GM21619 (cell line): ENCODE measurements around the gene ATAD3C.
"Not testable (repeated sequence)": the region's sequence is repeated elsewhere in the genome, so short reads cannot be mapped to it uniquely, and the experiment has no call there.

ENCODE experiments used
- ATAC-seq: cut with Tn5 transposase; IDR thresholded peaks from one replicate; pipeline ENCODE4 v1.9.1; 2021; ENCODE audit not compliant: unreplicated experiment

ATAD3C gene, protein sequence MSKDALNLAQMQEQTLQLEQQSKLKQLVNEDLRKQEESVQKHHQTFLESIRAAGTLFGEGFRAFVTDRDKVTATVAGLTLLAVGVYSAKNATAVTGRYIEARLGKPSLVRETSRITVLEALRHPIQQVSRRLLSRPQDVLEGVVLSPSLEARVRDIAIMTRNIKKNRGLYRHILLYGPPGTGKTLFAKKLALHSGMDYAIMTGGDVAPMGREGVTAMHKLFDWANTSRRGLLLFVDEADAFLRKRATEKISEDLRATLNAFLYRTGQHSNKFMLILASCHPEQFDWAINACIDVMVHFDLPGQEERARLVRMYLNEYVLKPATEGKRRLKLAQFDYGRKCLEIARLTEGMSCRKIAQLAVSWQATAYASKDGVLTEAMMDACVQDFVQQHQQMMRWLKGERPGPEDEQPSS

GRCh38 chr1:1449099-1449739 is at the start of gene ATAD3C:
TSS of gene ATAD3C (plus strand) at chr1:1449689. CDS start at chr1:1450684, 995 bp downstream.
- no peak for ATAC-seq

DNA sequence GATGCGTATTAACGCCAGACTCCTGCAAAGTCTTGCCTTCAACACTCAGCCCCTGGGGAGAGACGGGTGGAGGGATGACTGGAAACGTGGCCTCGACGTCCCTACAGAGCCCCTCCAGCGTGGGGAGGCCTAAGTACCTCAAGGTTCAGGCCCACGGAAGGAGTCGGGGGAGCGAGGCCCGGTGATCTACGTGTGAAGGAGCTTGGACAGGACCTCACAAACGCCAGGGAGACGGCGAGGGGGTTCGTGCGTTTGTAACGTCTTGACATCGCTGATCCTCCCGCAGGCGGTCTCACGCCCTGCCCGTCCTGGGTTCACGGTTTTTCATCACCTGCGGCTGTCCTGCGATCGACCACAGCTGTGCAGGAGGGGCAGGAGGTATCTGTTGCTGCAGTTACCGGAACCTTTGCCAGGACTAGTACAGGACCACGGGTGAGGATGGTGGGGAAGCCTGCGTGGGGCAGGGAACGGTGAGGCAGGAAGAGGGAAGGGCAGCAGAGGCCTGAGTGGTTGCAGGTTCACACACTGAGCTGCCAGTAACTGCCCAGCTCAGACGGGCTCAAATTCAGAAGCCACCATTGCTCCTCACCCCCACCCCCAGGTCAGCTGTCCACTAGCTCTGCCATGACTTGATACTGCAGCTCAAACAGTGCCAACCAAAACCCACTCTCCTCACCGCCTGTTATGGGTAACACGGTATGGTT is 49.5 kb upstream of the ATAD3C start:
- ATAC-seq = peak; percentile 6

DNA sequence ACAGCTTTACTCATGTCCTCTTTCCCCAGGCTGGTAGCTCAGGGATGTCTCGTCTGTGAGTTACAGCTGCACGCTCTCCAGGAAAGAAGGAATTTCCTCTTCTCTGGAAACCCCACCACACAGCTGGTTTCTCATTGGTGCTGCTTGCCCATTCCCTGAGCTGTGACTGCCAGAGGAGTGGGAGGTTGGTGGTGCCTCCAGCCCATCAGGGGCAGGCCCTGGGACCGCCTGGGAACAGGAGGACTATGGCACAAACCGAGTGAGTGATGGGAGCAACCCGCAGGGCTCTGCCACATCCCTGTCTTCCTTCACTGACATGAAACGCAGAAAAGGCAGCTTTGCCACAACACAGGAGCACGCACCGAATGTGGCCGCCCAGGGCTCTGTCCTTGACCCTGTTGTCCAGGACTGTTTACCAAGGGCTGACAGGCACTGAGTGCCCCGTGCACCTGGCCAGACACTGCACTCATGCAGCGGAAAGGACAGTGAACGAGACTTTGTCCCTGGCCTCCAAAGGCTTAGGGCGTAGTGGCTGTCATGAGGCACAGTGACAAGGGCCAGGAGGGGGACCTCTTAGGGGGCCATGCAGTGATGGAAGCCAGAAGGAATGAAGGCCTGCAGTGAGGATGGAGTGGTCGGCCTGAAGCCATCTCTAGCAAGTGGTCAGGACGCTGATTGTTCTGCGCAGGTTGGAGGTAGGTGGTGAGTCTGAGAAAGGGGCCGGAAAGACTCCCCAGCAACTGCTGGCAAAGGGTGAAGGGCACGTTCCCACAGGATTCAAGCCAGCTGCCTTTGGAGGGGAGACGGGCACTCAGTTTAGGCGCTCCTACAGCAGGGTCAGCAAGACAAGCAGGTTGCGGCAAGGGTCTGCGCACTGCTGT is 48.7 kb upstream of the ATAD3C start:
- ATAC-seq = no peak

- ATAC-seq = no peak
Observed at GRCh38 chr1:1401457-1402010, 48.0 kb upstream of the ATAD3C start.

- ATAC-seq = no peak
Observed at GRCh38 chr1:1402072-1402900, 47.2 kb upstream of the ATAD3C start.

DNA sequence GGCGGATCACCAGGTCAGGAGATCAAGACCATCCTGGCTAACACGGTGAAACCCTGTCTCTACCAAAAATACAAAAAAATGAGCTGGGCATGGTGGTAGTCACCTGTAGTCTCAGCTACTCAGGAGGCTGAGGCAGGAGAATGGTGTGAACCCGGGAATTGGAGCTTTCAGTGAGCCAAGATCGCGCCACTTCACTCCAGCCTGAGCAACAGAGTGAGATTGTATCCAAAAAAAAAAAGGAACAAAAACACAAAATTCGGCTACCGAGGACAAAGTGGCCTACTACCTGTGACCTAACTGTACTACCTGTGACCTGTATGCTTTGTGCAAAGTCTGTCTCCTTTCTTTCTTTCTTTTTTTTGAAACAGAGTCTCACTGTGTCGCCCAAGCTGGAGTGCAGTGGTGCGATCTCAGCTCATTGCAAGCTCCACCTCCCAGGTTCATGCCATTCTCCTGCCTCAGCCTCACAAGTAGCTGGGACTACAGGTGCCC is 46.5 kb upstream of the ATAD3C start:
- ATAC-seq = not testable (repeated sequence)

DNA sequence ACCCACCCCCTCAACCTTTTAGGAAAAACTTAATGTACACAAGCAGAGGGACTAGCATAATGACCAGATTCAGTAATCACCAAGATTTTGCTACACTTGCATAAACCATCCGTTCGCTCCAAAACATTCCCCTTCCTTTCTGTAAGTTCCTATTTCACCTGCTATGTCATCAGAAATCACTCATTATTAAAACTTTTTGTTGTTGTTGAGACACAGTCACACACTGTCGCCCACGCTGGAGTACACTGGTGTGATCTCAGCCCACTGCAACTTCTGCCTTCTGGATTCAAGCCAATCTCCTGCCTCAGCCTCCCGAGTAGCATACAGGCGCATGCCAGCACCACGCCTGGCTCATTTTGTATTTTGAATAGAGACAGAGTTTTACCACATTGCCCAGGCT is 45.8 kb upstream of the ATAD3C start:
- no peak for ATAC-seq

- no peak for ATAC-seq
Observed at GRCh38 chr1:1406101-1406820, 43.2 kb upstream of the ATAD3C start.

- peak; percentile 88 for ATAC-seq
Observed at GRCh38 chr1:1406821-1407635, 42.5 kb upstream of the ATAD3C start, which contains the start of gene MRPL20. TSS of gene MRPL20 (minus strand) at chr1:1407293. CDS start at chr1:1407217, 76 bp downstream.

DNA sequence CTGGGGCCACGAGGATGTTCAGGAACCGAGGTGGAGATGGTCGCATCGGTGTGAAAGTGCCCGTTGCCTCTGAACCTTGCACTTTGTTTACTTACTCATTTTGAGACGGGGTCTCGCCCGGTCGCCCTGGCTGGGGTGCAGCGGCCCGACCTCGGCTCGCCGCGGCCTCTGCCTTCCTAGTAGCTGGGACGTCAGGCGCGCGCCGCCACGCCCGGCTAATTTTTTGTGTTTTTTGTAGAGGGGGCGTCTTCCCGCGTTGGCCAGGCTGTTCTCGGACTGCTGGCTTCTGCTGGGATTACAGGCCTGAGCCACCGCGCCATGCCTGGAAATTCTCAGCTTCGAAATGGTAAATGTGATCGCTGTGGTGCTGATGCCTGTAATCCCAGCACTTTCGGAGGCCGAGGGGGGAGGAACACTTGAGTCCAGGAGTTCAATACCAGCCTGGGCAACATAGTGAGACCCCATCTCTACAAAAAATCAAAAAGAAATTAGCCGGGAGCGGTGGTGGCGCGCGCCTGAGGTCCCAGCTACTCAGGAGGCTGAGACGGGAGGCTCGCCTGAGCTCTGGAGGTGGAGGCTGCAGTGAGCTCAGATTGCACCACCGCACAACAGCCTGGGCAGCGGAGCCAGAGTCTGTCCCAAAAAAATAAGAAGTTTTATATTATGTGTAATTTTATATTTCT is 41.7 kb upstream of the ATAD3C start:
- ATAC-seq = no peak

- ATAC-seq = not testable (repeated sequence)
Observed at GRCh38 chr1:1410238-1410637, 39.3 kb upstream of the ATAD3C start.

GRCh38 chr1:1411626-1412025 is 37.9 kb upstream of the ATAD3C start:
- ATAC-seq = no peak

- ATAC-seq = not testable (repeated sequence)
Observed at GRCh38 chr1:1412311-1412902, 37.1 kb upstream of the ATAD3C start.

DNA sequence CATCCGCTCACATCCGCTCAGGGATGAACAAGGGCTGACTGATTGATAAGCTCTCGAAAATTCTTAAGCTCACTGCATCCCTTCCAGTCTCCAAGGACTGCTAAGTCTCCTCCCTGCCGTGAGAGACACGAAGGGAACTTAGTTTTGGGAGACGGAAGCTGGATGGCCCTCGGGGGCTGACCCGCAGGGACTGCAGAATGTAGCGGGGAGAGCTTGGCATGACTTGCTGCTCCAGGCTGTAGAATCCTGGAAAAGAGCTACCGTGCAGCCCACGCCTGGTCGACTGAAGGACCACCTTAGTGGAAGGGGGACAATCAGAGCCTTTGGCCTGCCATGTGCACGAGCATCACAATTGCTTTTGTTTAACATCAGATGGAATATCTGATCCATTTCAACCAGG is 33.7 kb upstream of the ATAD3C start:
- no peak for ATAC-seq

GRCh38 chr1:1417396-1417795 is 32.1 kb upstream of the ATAD3C start:
- ATAC-seq = not testable (repeated sequence)

- not testable (repeated sequence) for ATAC-seq
Observed at GRCh38 chr1:1417825-1418463, 31.5 kb upstream of the ATAD3C start.
